WTC11 (cell line): Measurements from ENCODE around the gene IRS1.

ENCODE experiments used
- ATF1 ChIP-seq: sonication (generic); formaldehyde crosslinking; IDR thresholded peaks from 2 replicates; pipeline ENCODE4 v1.8.1; 2023; ENCODE audit warnings: mild to moderate bottlenecking, moderate library complexity, missing genetic modification reagents
- CTCF ChIP-seq: fragments of 200-600 bp; IDR thresholded peaks from 2 replicates; pipeline ENCODE4 v1.8.0; 2022; ENCODE audit warnings: antibody characterized with exemption
- E2F4 ChIP-seq: sonication (generic); formaldehyde crosslinking; IDR thresholded peaks from 2 replicates; pipeline ENCODE4 v1.8.1; 2022; ENCODE audit warnings: low read depth, mild to moderate bottlenecking, moderate library complexity, missing genetic modification reagents, borderline replicate concordance
- MAX ChIP-seq: sonication (generic); formaldehyde crosslinking; IDR thresholded peaks from 2 replicates; pipeline ENCODE4 v1.8.0; 2022; ENCODE audit warnings: mild to moderate bottlenecking, missing genetic modification reagents
- SMAD3 ChIP-seq: sonication (generic); formaldehyde crosslinking; IDR thresholded peaks from 2 replicates; pipeline ENCODE4 v1.8.0; 2022; ENCODE audit warnings: missing genetic modification reagents, mild to moderate bottlenecking, borderline replicate concordance
- ZNF281 ChIP-seq: sonication (generic); formaldehyde crosslinking; IDR thresholded peaks from 2 replicates; pipeline ENCODE4 v1.8.0; 2023; ENCODE audit warnings: mild to moderate bottlenecking, missing genetic modification reagents

- TF ChIP-seq ZNF281 (CRISPR knock-in tag) (no peak), SMAD3 (CRISPR knock-in tag) (no peak), MAX (CRISPR knock-in tag) (no peak), CTCF (no peak), ATF1 (CRISPR knock-in tag) (no peak), E2F4 (CRISPR knock-in tag) (no peak)
Measured at GRCh38 chr2:226767056-226767813, 32.4 kb downstream of the IRS1 start.
